H1 (cell line): ENCODE data around the gene TBC1D22B. TPM values are rescaled to one million over a fixed set of nuclear protein-coding genes. Genes with fewer than 3 reads are reported as not detected.

Source experiments
- CTCF ChIA-PET: fragments of 300-600 bp; sonication (Branson Sonifier 250); formaldehyde crosslinking; loops from one replicate; lab custom pipeline; 2021; ENCODE audit not compliant: partially characterized antibody; lab: Charles Lee
- POLR2A ChIA-PET: fragments of 300-600 bp; sonication (Branson Sonifier 250); formaldehyde crosslinking; loops from one replicate; lab custom pipeline; 2021; ENCODE audit warnings: inconsistent platforms; ENCODE audit not compliant: partially characterized antibody; lab: Charles Lee
- DNase-seq, 2 experiments: peaks; one replicate each; pipeline versions ENCODE4 v3.0.0 to v3.0.0-alpha.2; 2010 to 2022; ENCODE audit warnings: low spot score in 2 of 2, low read depth in 1 of 2, mixed read lengths in 1 of 2
- FAIRE-seq: peaks from 2 replicates; lab custom pipeline; 2011; peaks lifted over from hg19 to GRCh38; lab: Jason Lieb, UNC
- H2AFZ ChIP-seq: 2 replicates; pipeline ENCODE4 v1.8.1; 2012; ENCODE audit warnings: low read length, inconsistent platforms
- H2AK5ac ChIP-seq: 2 replicates; pipeline ENCODE4 v1.6.1; 2013; ENCODE audit warnings: low read depth, low read length
- H2BK120ac ChIP-seq: replicated peaks from 2 replicates; pipeline ENCODE3; 2013; ENCODE audit warnings: low read depth, low read length, inconsistent platforms
- H2BK12ac ChIP-seq: 2 replicates; pipeline ENCODE4 v1.6.1; 2013; ENCODE audit warnings: low read depth, low read length
- H2BK15ac ChIP-seq: 2 replicates; pipeline ENCODE4 v1.6.1; 2013; ENCODE audit warnings: low read length
- H2BK20ac ChIP-seq: 2 replicates; pipeline ENCODE4 v1.6.1; 2013; ENCODE audit warnings: low read length
- H2BK5ac ChIP-seq: 2 replicates; pipeline ENCODE4 v1.6.1; 2013; ENCODE audit warnings: low read depth, low read length
- H3K14ac ChIP-seq: 2 replicates; pipeline ENCODE4 v1.6.1; 2013; ENCODE audit warnings: inconsistent platforms; ENCODE audit not compliant: insufficient read length
- H3K18ac ChIP-seq: 2 replicates; pipeline ENCODE4 v1.6.1; 2013; ENCODE audit warnings: low read length; ENCODE audit errors: extremely low read depth
- H3K23ac ChIP-seq: 2 replicates; pipeline ENCODE4 v1.6.1; 2013; ENCODE audit warnings: inconsistent platforms; ENCODE audit not compliant: insufficient read length
- H3K23me2 ChIP-seq: 2 replicates; pipeline ENCODE4 v1.6.1; 2013; ENCODE audit warnings: low read depth, low read length
- H3K27ac ChIP-seq: 2 replicates; pipeline ENCODE4 v1.6.1; 2011; ENCODE audit warnings: low read depth, low read length, inconsistent platforms
- H3K27me3 ChIP-seq, 4 experiments: replicated peaks in 1 of 4; 1 replicate in 1 of 4; 2 replicates in 3 of 4; pipeline versions ENCODE4 v1.6.1 to v1.8.1; 2011 to 2013; ENCODE audit warnings: low read length in 3 of 4, mild to moderate bottlenecking in 3 of 4, inconsistent platforms in 2 of 4, mixed read lengths in 2 of 4, moderate library complexity in 1 of 4; ENCODE audit not compliant: control insufficient read depth in 3 of 4, insufficient read depth in 3 of 4; ENCODE audit errors: extremely low read depth in 1 of 4
- H3K36me3 ChIP-seq, 4 experiments: 2 replicates each; pipeline versions ENCODE4 v1.6.1 to v1.8.1; 2011 to 2013; ENCODE audit warnings: mild to moderate bottlenecking in 4 of 4, low read length in 3 of 4, moderate library complexity in 2 of 4, control low read depth in 1 of 4, inconsistent platforms in 1 of 4; ENCODE audit not compliant: insufficient read depth in 4 of 4, control insufficient read depth in 2 of 4
- H3K4ac ChIP-seq: replicated peaks from 2 replicates; pipeline ENCODE3; 2013; ENCODE audit warnings: low read length, low read depth, mixed read lengths, inconsistent platforms; ENCODE audit not compliant: insufficient read length
- H3K4me1 ChIP-seq, 4 experiments: replicated peaks in 1 of 4; 1 replicate in 1 of 4; 2 replicates in 3 of 4; pipeline versions ENCODE4 v1.6.1 to v1.8.1; 2011 to 2013; ENCODE audit warnings: low read length in 3 of 4, inconsistent platforms in 2 of 4, mixed read lengths in 1 of 4; ENCODE audit not compliant: insufficient read depth in 4 of 4, control insufficient read depth in 3 of 4
- H3K4me2 ChIP-seq, 2 experiments: 2 replicates each; pipeline versions ENCODE4 v1.6.1 to v1.8.1; 2011 to 2013; ENCODE audit warnings: low read depth in 2 of 2, low read length in 2 of 2, control low read depth in 1 of 2, inconsistent platforms in 1 of 2, mild to moderate bottlenecking in 1 of 2; ENCODE audit not compliant: insufficient read depth in 1 of 2
- H3K4me3 ChIP-seq, 4 experiments: fragments of 200-600, 300-600 bp in 1 of 4; sonication (generic), shearing (Covaris generic), sonication (Bioruptor Twin) in 1 of 4; 2 replicates each; pipeline versions ENCODE4 v1.5.1 to v1.8.1; 2011 to 2016; ENCODE audit warnings: low read length in 4 of 4, low read depth in 3 of 4, control low read depth in 2 of 4, inconsistent platforms in 2 of 4, mild to moderate bottlenecking in 2 of 4, mixed read lengths in 1 of 4, moderate library complexity in 1 of 4; ENCODE audit not compliant: insufficient read depth in 2 of 4; ENCODE audit errors: extremely low read depth in 1 of 4
- H3K56ac ChIP-seq: replicated peaks from 2 replicates; pipeline ENCODE3; 2013; ENCODE audit warnings: low read depth, mild to moderate bottlenecking, mixed read lengths, low read length, inconsistent platforms; ENCODE audit not compliant: insufficient read length
- H3K79me1 ChIP-seq: 2 replicates; pipeline ENCODE4 v1.6.1; 2013; ENCODE audit warnings: low read depth, low read length, control low read depth
- H3K79me2 ChIP-seq, 2 experiments: 2 replicates each; pipeline versions ENCODE4 v1.6.1 to v1.8.1; 2012 to 2013; ENCODE audit warnings: low read length in 2 of 2, mild to moderate bottlenecking in 2 of 2, inconsistent platforms in 1 of 2; ENCODE audit not compliant: insufficient read depth in 2 of 2, control insufficient read depth in 1 of 2
- H3K9ac ChIP-seq, 4 experiments: replicated peaks in 1 of 4; 1 replicate in 1 of 4; 2 replicates in 3 of 4; pipeline versions ENCODE4 v1.6.1 to v1.8.1; 2011 to 2013; ENCODE audit warnings: low read depth in 3 of 4, low read length in 3 of 4, control low read depth in 2 of 4, mild to moderate bottlenecking in 2 of 4, moderate library complexity in 2 of 4, inconsistent platforms in 1 of 4; ENCODE audit errors: extremely low read depth in 1 of 4
- H3K9me3 ChIP-seq, 2 experiments: 2 replicates each; pipeline versions ENCODE4 v1.6.1 to v1.8.1; 2012 to 2013; ENCODE audit warnings: mild to moderate bottlenecking in 2 of 2, moderate library complexity in 2 of 2, control low read depth in 1 of 2, inconsistent platforms in 1 of 2, low read depth in 1 of 2, low read length in 1 of 2, mixed read lengths in 1 of 2; ENCODE audit not compliant: insufficient read depth in 2 of 2
- H4K20me1 ChIP-seq, 2 experiments: replicated peaks in 1 of 2; 2 replicates each; pipeline versions ENCODE3 to v1.8.1; 2011 to 2013; ENCODE audit warnings: inconsistent platforms in 2 of 2, low read length in 2 of 2, mild to moderate bottlenecking in 1 of 2; ENCODE audit not compliant: insufficient read depth in 2 of 2, control insufficient read depth in 1 of 2
- H4K5ac ChIP-seq: 2 replicates; pipeline ENCODE4 v1.6.1; 2013; ENCODE audit warnings: low read length, low read depth, mixed read lengths, inconsistent platforms; ENCODE audit not compliant: insufficient read length
- H4K8ac ChIP-seq: 2 replicates; pipeline ENCODE4 v1.8.0; 2013; ENCODE audit warnings: mild to moderate bottlenecking, moderate library complexity, low read length, inconsistent platforms; ENCODE audit not compliant: insufficient read depth; ENCODE audit errors: extremely low read depth
- H4K91ac ChIP-seq: replicated peaks from 2 replicates; pipeline ENCODE3; 2013; ENCODE audit warnings: low read length, mixed read lengths, inconsistent platforms; ENCODE audit not compliant: insufficient read length
- CTCF ChIP-seq, 3 experiments: IDR thresholded peaks; 1 replicate in 2 of 3; 2 replicates in 1 of 3; pipeline versions ENCODE4 v1.5.1 to v1.6.1; 2011; ENCODE audit warnings: low read length in 3 of 3, mild to moderate bottlenecking in 3 of 3, inconsistent platforms in 2 of 3, low read depth in 1 of 3, moderate library complexity in 1 of 3; ENCODE audit not compliant: insufficient read depth in 1 of 3; ENCODE audit errors: control extremely low read depth in 1 of 3
- HDAC6 ChIP-seq: IDR thresholded peaks from one replicate; pipeline ENCODE4 v1.7.1; 2012; ENCODE audit warnings: low read depth, mild to moderate bottlenecking, inconsistent platforms, low read length, moderate library complexity
- RAD21 ChIP-seq, 2 experiments: IDR thresholded peaks in 1 of 2; conservative IDR thresholded peaks in 1 of 2; 2 replicates each; pipeline ENCODE4 v1.6.1; 2011; ENCODE audit warnings: low read depth in 2 of 2, low read length in 2 of 2, improper control_type of control experiment in 1 of 2, inconsistent platforms in 1 of 2, mild to moderate bottlenecking in 1 of 2, moderate library complexity in 1 of 2
- SIRT6 ChIP-seq: IDR thresholded peaks from one replicate; pipeline ENCODE4 v1.7.1; 2012; ENCODE audit warnings: low read length, inconsistent platforms
- TCF12 ChIP-seq: IDR thresholded peaks from 2 replicates; pipeline ENCODE4 v1.6.1; 2011; ENCODE audit warnings: low read depth, mild to moderate bottlenecking, low read length
- WGBS, 2 experiments: shearing (Covaris generic) in 1 of 2; methylation state at CpG; one replicate each; pipeline versions ENCODE4 v1.1.6 to v1.1.7; 2013 to 2015; ENCODE audit warnings: low lambda C conversion rate in 2 of 2, mixed read lengths in 2 of 2, inconsistent platforms in 1 of 2, low coverage in 1 of 2, missing lambda C conversion rate in 1 of 2; ENCODE audit not compliant: insufficient replicate concordance in 2 of 2, insufficient coverage in 1 of 2, insufficient read length in 1 of 2; ENCODE audit errors: extremely low coverage in 1 of 2, missing lambda C conversion rate in 1 of 2; 5-methylcytosine and 5-hydroxymethylcytosine counted together
- polyA plus RNA-seq, 7 experiments: library from polyadenylated mRNA; depleted of rRNA in 3 of 7; stranded (reverse) in 5 of 7; unstranded in 2 of 7; fragments of >200 nt in 5 of 7; fragments of 200-250 nt in 2 of 7; gene quantifications; 1 replicate in 5 of 7; 2 replicates in 1 of 7; 4 replicates in 1 of 7; pipeline versions ENCODE4 v1.2.1 to v1.2.3, GENCODE V29; 2011 to 2013; ENCODE audit warnings: missing spikeins in 2 of 7, mixed read lengths in 2 of 7
- total RNA-seq: library from RNA; stranded (reverse); fragmentation: NEBNext Ultra II Directional; extraction: Animal tissue kit (Norgen Biotek cat#: 25700); gene quantifications from 2 replicates; pipeline ENCODE4 v1.2.1, GENCODE V29; 2021

Gene TBC1D22B
- total and polyA plus RNA-seq, 2 of the 8 experiments (the other 6 are each of a cell fraction or from before 2014, with no cell fraction given): 10.1 to 17.4 TPM

GRCh38 chr6:37210313-37210968 lies 47.1 kb upstream of the TBC1D22B start:
- Histone ChIP-seq H2BK15ac (peak overlapping the region; percentile 1; the same call in 1 of the 2 replicates), H4K91ac (no peak overlapping the region)

More at GRCh38 chr6:37210313-37210968, 47.1 kb upstream of the TBC1D22B start:
- no peaks in the 10 kb centered on the region for H3K27me3 ChIP-seq
- H3K4me3 ChIP-seq: no peak overlapping the region
- no peaks in the 10 kb centered on the region for H3K79me2 ChIP-seq
- H2BK12ac ChIP-seq: peak overlapping the region; percentile 6; the same call in 1 of the 2 replicates
- H3K23me2 ChIP-seq: no peaks in the 10 kb centered on the region
- H4K5ac ChIP-seq: no peak overlapping the region
- no peak overlapping the region for H2AK5ac ChIP-seq
- no peaks in the 10 kb centered on the region for H3K36me3 ChIP-seq
- DNase-seq (peak; percentile 59 to 93), FAIRE-seq (peak; percentile 87)
- POLR2A ChIA-PET: interaction anchor here (0.9 to 2.2 kb wide), 5 partner anchors 11 to 184 kb away, joined by 3 to 6 read pairs (median 3); no protein-coding TSS in a partner anchor
- no peak overlapping the region for H3K14ac ChIP-seq
- peak in 2 of 3 experiments; percentile 96 to 97; a peak in 3 of 4 replicates for TF ChIP-seq CTCF (IDR thresholded peaks at IDR 0.05; ENCODE audit: control extremely low read depth in 1 of 3, insufficient read depth in 1 of 3, low read depth in 1 of 3, low read length in 3 of 3)
- no peak for TF ChIP-seq HDAC6
- no peak for TF ChIP-seq TCF12
- TF ChIP-seq RAD21 (IDR thresholded peaks at IDR 0.05 in 1 of 2, conservative IDR thresholded peaks at IDR 0.05 in 1 of 2; ENCODE audit: low read depth in 2 of 2, low read length in 2 of 2): peak; percentile 99 to 100
- TF ChIP-seq SIRT6: no peak
- TF ChIP-seq, all 59 proteins: peak for 2
- Histone ChIP-seq H4K8ac (no peak overlapping the region), H3K9me3 (no peaks in the 10 kb centered on the region), H3K56ac (no peak overlapping the region), H3K4me2 (no peak overlapping the region), H3K4me1 (no peaks in the 10 kb centered on the region), H3K23ac (no peak overlapping the region), H3K4ac (no peak overlapping the region), H2BK5ac (no peak overlapping the region), H3K9ac (no peak overlapping the region), H2BK20ac (peak overlapping the region; percentile 73), H2AFZ (peak overlapping the region; percentile 8; the same call in 1 of the 2 replicates), H3K18ac (no peak overlapping the region), H3K79me1 (no peaks in the 10 kb centered on the region), H4K20me1 (peaks cover 0 to 2% of the 10 kb centered on the region in 2 experiments), H3K27ac (no peak overlapping the region; the same call in 1 of the 2 replicates), H2BK120ac (no peak overlapping the region)
- CTCF ChIA-PET: interaction anchor here (0.6 to 34.9 kb wide), 52 partner anchors 9 to 479 kb away, joined by 3 to 866 read pairs (median 4); partner anchors contain the start of genes C6orf89 and PIM1
- WGBS, 2 experiments: 74% methylated on average over 7 of the region's 7 CpGs; no CpG with 5 or more reads in 1 of the 2 experiments
